Activated T-cell treated with anti-CD3 and anti-CD28 coated beads, Interleukin-2, amount 50 U/mL, for 72 hours (primary cell): ENCODE data around the gene KRT71. TPM values are rescaled to one million over a fixed set of nuclear protein-coding genes. Genes with fewer than 3 reads are reported as not detected.
"Not testable (repeated sequence)": the region's sequence is repeated elsewhere in the genome, so short reads cannot be mapped to it uniquely, and the experiment has no call there.

Experiments used
- ATAC-seq, 2 donors: fragments of 150-1000 bp; cut with Tn5 transposase; replicated peaks in 1 of 2; 2 replicates each; pipeline ENCODE4 v1.10.0; 2021; ENCODE audit warnings: moderate library complexity in 2 of 2, mild to moderate bottlenecking in 1 of 2
- DNase-seq, 2 donors: peaks; one replicate each; pipeline ENCODE4 v3.0.0; 2021 to 2022; ENCODE audit warnings: mixed read lengths in 1 of 2
- H3K27ac Mint-ChIP-seq: one replicate; pipeline ENCODE4 v1.8.0; 2022; ENCODE audit warnings: mild to moderate bottlenecking, moderate library complexity, mixed read lengths
- H3K27me3 Mint-ChIP-seq: one replicate; pipeline ENCODE4 v1.8.0; 2022; ENCODE audit warnings: low read depth, mixed read lengths
- H3K36me3 Mint-ChIP-seq, 2 donors: one replicate each; pipeline ENCODE4 v1.8.0; 2022; ENCODE audit warnings: mixed read lengths in 2 of 2, mild to moderate bottlenecking in 1 of 2; ENCODE audit not compliant: insufficient read depth in 2 of 2
- H3K4me1 Mint-ChIP-seq: one replicate; pipeline ENCODE4 v1.8.0; 2022; ENCODE audit warnings: low read depth, mixed read lengths
- H3K4me3 Mint-ChIP-seq, 2 donors: one replicate each; pipeline ENCODE4 v1.8.0; 2022; ENCODE audit warnings: mild to moderate bottlenecking in 2 of 2, mixed read lengths in 2 of 2, moderate library complexity in 2 of 2
- H3K9me3 Mint-ChIP-seq, 2 donors: one replicate each; pipeline ENCODE4 v1.8.0; 2022; ENCODE audit warnings: mixed read lengths in 2 of 2
- total RNA-seq, 2 donors: library from RNA; stranded (reverse); gene quantifications; one replicate each; pipeline ENCODE4 v1.2.3, GENCODE V29; 2022

KRT71 gene
- total RNA-seq, 2 donors from 2014 or later = not detected

DNA sequence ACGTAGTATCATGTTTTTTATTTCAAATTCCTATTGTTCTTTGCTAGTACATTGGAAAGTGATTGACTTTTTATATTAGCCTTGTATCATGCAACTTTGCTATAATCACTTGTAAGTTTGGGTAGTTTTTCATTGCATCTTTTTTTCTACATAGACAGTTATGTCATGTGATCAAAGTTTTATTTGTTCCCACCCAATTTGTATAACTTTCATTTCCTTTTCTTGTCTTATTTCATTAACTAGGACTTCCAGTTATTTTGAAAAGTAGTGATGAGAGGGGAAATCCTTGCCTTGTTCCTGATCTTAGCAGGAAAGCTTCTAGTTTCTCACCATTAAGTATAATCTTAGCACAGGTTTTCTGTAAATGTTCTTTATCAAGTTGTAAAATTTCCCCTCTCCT lies 50.1 kb downstream of the KRT71 start:
- DNase-seq = no peak
- Mint-ChIP-seq H3K9me3 (no peaks in the 10 kb centered on the region), H3K4me1 (no peaks in the 10 kb centered on the region), H3K36me3 (no peaks in the 10 kb centered on the region), H3K4me3 (no peak overlapping the region), H3K27ac (no peak overlapping the region), H3K27me3 (peaks cover 25% of the 10 kb centered on the region)
- ATAC-seq = no peak

DNA sequence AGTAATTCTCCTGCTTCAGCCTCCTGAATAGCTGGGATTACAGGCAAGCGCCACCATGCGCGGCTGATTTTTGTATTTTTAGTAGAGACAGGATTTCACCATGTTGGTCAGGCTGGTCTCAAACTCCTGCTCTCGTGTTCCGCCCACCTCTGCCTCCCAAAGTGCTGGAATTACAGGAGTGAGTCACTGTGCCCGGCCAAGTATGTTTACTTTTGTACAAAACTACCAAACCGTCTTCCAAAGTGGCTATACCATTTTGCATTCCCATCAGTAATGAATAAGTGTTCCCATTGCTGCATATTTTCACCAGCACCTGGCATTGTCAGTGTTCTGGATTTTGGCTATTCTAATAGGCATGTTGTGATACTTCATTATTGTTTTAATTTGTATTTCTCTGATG lies 51.5 kb downstream of the KRT71 start:
- no peak overlapping the region for H3K4me3 Mint-ChIP-seq
- H3K27me3 Mint-ChIP-seq = peaks cover 13% of the 10 kb centered on the region
- H3K9me3 Mint-ChIP-seq = no peaks in the 10 kb centered on the region
- DNase-seq (no peak), ATAC-seq (no peak)
- no peaks in the 10 kb centered on the region for H3K4me1 Mint-ChIP-seq
- H3K36me3 Mint-ChIP-seq = no peaks in the 10 kb centered on the region
- H3K27ac Mint-ChIP-seq = no peak overlapping the region

DNA sequence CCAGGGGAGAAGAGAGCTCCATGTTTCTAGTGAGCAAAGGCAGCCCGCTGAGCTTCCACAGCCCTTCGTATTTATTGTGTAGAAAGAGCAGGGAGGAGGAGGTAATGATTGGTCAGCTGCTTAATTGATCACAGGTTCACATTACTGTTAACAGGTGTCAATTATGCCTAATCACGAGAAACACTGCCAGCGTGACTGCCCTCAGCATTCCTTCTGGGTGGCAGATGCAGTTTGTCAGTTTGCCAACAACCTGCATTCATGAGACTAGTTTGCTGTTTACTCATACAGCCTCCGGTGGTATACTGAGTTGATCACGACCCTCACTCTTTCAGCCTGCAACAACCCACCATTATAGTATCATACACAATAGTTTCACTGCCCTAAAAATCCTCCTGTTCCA lies 52.4 kb downstream of the KRT71 start:
- not testable (repeated sequence) for H3K27me3 Mint-ChIP-seq, DNase-seq, H3K36me3 Mint-ChIP-seq, H3K4me3 Mint-ChIP-seq, H3K4me1 Mint-ChIP-seq, H3K9me3 Mint-ChIP-seq, ATAC-seq, H3K27ac Mint-ChIP-seq

DNA sequence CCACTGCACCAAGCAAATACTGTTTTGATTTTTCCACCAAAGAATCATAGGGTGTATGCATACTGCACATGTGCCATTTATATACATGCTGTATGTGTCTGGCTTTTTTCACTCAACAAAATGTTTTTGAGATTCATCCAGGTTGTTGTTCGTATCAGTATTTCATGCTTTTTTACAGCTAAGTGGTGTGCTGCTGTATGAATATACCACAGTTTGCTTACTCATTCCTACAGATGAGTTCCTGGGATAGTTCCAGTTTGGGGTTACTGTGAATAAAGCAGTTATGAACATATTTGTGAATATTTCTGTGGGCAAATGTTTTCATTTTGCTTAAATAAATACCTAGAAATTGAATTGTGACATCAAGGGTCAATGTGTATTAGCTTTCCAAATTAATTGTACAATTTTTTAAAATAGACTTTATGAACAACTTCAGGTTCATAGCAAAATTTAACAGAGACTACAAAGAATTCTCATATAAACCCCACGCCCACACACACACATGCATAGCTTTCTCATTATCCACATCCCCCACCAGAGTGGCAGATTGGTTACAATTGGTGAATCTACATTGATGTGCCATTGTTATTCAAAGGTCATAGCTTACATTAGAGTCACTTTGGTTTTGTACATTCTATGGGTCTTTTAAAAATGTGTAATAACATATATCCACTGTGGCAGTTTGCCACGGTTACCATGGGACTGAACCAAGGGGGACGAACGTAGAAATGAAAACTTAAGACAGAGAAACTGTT lies 53.0 kb downstream of the KRT71 start:
- Mint-ChIP-seq H3K4me1 (no peaks in the 10 kb centered on the region), H3K4me3 (no peak overlapping the region), H3K36me3 (no peaks in the 10 kb centered on the region), H3K9me3 (no peaks in the 10 kb centered on the region), H3K27me3 (peaks cover 12% of the 10 kb centered on the region), H3K27ac (no peak overlapping the region)
- ATAC-seq (no peak), DNase-seq (no peak)

DNA sequence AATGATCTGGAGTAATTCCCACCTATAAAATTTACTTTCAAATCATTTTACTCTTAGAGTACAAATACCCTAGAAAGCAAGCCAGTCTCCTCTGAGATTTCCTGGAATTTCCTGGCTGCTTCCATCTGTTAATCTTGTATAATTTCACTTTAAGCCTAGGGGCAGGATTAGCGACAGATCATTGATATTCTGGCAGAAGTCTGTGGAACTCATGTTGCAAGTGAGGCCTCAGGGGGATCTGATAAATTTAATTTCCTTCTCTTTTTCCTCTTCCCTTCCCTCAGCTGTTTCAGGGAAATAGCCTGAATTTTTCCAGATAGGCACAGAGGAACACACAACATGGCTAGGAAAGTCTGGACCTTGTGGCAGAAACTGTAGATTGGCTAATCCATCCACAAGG lies 54.0 kb downstream of the KRT71 start:
- Mint-ChIP-seq H3K27me3 (peaks cover 14% of the 10 kb centered on the region), H3K27ac (no peak overlapping the region), H3K4me3 (no peak overlapping the region), H3K4me1 (no peaks in the 10 kb centered on the region), H3K36me3 (no peaks in the 10 kb centered on the region), H3K9me3 (no peaks in the 10 kb centered on the region)
- DNase-seq = no peak
- no peak for ATAC-seq

DNA sequence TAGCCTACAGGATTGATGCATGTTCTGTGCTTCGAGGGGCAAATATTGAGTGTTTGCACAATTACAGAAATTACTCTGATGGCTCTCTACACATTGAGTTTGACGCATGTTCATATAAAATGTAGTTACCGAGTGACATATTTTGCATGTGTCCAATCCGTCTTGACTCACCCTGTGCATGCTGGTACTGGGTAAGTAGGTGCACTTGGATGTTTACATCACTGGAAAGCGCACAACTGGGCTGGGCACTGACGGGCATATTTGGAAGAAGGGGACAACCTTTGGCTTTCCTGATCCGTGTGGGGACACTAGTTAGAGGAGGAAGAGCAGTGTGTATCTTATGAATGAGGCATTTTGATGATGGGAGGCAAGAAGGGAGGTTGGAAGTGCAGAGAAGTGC lies 55.0 kb downstream of the KRT71 start:
- Mint-ChIP-seq H3K9me3 (no peaks in the 10 kb centered on the region), H3K4me3 (no peak overlapping the region), H3K27me3 (peaks cover 14% of the 10 kb centered on the region), H3K36me3 (no peaks in the 10 kb centered on the region), H3K4me1 (no peaks in the 10 kb centered on the region), H3K27ac (no peak overlapping the region)
- DNase-seq (no peak), ATAC-seq (no peak)

DNA sequence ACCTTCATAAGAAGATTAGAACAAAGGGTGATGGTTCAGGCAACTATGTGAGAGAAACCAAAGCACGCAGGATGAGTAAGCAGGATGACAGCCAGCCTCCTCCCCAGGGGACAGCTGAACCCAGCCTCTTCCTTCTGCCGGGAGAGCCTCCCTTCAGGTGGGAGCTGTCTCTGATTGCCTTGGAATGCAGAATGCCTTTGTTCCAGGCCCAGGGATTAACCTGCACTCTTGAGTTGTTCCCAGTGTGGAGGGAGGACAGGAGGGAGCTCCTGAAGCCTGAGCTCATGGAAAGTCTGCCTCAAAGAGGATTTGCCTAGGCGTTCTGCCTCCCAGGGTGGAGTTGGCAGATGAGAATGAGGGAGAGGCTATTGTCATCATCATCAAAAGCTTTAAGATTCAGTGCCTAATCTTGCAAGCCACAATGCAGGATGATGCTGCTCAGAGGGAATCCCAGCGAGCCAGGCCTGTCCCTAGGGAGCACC lies 56.3 kb downstream of the KRT71 start:
- H3K27ac Mint-ChIP-seq = no peak overlapping the region
- no peaks in the 10 kb centered on the region for H3K4me1 Mint-ChIP-seq
- DNase-seq = no peak
- H3K9me3 Mint-ChIP-seq = no peaks in the 10 kb centered on the region
- no peak for ATAC-seq
- H3K36me3 Mint-ChIP-seq = no peaks in the 10 kb centered on the region
- peaks cover 23% of the 10 kb centered on the region for H3K27me3 Mint-ChIP-seq
- no peak overlapping the region for H3K4me3 Mint-ChIP-seq

DNA sequence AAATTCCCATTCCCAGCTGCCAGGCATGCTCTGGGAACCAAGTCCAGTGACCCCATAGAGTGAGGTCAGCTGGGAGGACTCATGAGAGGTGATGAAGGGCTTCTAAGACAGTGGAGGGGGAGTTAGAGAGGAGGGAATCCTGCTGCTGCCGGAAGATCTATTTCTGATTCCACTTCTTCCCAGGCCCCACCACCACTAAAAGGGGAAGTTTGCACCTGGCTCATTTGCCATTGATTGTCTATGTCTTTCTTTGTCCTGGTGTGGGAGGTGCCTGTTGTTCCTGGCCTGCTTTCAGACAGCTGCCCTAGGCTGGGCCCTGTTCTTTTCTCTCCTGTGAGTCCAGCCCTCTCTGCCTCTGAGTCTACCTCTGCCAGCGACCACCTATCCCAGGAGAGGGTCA lies 56.9 kb downstream of the KRT71 start:
- no peaks in the 10 kb centered on the region for H3K36me3 Mint-ChIP-seq
- H3K4me3 Mint-ChIP-seq = no peak overlapping the region
- ATAC-seq = no peak
- no peak overlapping the region for H3K27ac Mint-ChIP-seq
- no peaks in the 10 kb centered on the region for H3K9me3 Mint-ChIP-seq
- no peak for DNase-seq
- H3K4me1 Mint-ChIP-seq = no peaks in the 10 kb centered on the region
- peaks cover 29% of the 10 kb centered on the region for H3K27me3 Mint-ChIP-seq

DNA sequence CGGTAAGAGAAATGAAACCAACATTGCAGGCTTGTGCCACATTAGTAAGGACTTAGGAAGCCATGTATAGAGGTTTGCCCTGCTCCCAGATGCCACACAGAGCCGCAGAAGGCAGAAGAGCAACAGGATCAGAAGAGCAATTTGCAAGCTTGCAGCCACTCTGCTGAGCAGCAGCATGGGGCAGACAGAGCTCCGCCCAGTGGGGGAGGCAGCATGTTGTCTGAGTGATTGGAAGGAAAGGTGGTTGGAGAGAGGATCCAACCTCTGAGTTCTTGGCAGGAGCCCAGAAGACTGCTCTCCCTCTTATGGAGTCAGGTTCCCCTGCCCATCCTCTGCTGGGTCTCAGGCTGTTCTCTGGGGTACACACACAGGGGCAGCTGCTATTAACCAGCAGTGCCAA lies 57.6 kb downstream of the KRT71 start:
- ATAC-seq (no peak), DNase-seq (no peak)
- no peaks in the 10 kb centered on the region for H3K4me1 Mint-ChIP-seq

DNA sequence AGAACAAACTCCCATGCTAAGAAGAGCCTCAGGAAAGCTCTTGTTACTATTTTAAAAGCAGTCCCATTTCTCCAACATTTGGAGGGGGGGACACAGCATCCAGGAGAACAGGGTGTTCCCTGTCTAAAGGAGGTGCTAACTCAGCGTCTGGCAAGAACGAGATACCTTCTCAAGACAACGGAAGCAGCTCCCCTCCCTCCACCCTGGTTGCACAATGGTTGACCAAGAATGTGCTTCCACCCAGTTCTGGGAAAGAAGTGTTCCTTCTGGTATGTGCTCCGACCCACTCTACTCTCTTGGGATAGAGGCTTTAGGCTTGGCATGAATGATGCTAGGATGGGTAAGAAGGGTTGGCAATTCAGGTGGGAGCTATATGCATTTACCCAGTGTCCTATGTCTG lies 58.4 kb downstream of the KRT71 start:
- Mint-ChIP-seq H3K36me3 (no peaks in the 10 kb centered on the region), H3K27ac (no peak overlapping the region), H3K27me3 (peaks cover 33% of the 10 kb centered on the region), H3K4me3 (no peak overlapping the region), H3K4me1 (no peaks in the 10 kb centered on the region), H3K9me3 (no peaks in the 10 kb centered on the region)
- DNase-seq (no peak), ATAC-seq (no peak)

More for the DNA sequence above, 57.6 kb downstream of the KRT71 start:
- H3K4me3 Mint-ChIP-seq = no peak overlapping the region
- no peaks in the 10 kb centered on the region for H3K9me3 Mint-ChIP-seq
- peaks cover 33% of the 10 kb centered on the region for H3K27me3 Mint-ChIP-seq
- no peaks in the 10 kb centered on the region for H3K36me3 Mint-ChIP-seq
- no peak overlapping the region for H3K27ac Mint-ChIP-seq

DNA sequence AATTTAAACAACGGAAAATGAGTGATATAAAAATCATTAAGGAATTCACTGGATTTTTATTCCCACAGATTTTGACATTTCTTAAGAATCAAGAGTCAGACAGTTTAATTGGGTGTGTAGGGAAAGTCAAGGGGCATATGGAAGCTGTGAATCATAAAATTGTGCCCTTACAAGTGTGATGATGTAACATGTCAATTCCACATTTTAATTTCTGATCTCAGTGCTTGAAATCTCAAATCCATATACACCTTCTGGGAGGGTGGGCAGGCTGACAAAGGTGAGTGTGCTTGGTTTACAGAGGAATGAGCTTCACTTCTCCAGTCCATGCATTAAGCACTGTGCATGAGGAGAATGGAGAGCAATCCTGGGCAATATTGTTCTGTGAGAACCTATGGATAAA lies 58.8 kb downstream of the KRT71 start:
- Mint-ChIP-seq H3K4me3 (no peak overlapping the region), H3K4me1 (no peaks in the 10 kb centered on the region), H3K36me3 (no peaks in the 10 kb centered on the region), H3K9me3 (no peaks in the 10 kb centered on the region), H3K27me3 (peaks cover 33% of the 10 kb centered on the region), H3K27ac (no peak overlapping the region)
- ATAC-seq = no peak
- no peak for DNase-seq

Other genes with a start within 250 kb of the KRT71 start
- gene KRT83, start 231.7 kb downstream of the KRT71 start, total RNA-seq = not detected
- not detected for gene KRT85, start 185.7 kb downstream of the KRT71 start, total RNA-seq
- gene KRT84, start 167.5 kb downstream of the KRT71 start, total RNA-seq = not detected
- not detected for gene KRT82, start 146.8 kb downstream of the KRT71 start, total RNA-seq
- gene KRT75, start 118.8 kb downstream of the KRT71 start, total RNA-seq = not detected
- gene KRT6B, start 101.0 kb downstream of the KRT71 start, total RNA-seq = not detected
- gene KRT6C, start 79.3 kb downstream of the KRT71 start, total RNA-seq = not detected
- gene KRT6A, start 59.9 kb downstream of the KRT71 start, total RNA-seq = not detected
- gene KRT5, start 32.8 kb downstream of the KRT71 start, total RNA-seq = not detected
- gene KRT74, start 20.7 kb upstream of the KRT71 start, total RNA-seq = under 1 TPM in 1 of 2 donors, not detected in 1; 0.12 TPM
- 1 to 10 TPM in 1 of 2 donors, under 1 TPM in 1; 0.31 to 2.3 TPM for gene KRT72, start 48.3 kb upstream of the KRT71 start, total RNA-seq
- gene KRT73, start 65.4 kb upstream of the KRT71 start, total RNA-seq = 1 to 10 TPM in 1 of 2 donors, under 1 TPM in 1; 0.36 to 1.3 TPM
- not detected for gene KRT2, start 99.1 kb upstream of the KRT71 start, total RNA-seq
- not detected for gene KRT1, start 127.3 kb upstream of the KRT71 start, total RNA-seq
- gene KRT77, start 150.4 kb upstream of the KRT71 start, total RNA-seq = not detected
- gene KRT76, start 224.2 kb upstream of the KRT71 start, total RNA-seq = not detected
- gene KRT3, start 243.0 kb upstream of the KRT71 start, total RNA-seq = not detected